GM12878 (cell line): ENCODE results near the gene THUMPD2.

Experiments
- HDGF ChIP-seq: fragments of 450-650 bp; IDR thresholded peaks from 2 replicates; pipeline ENCODE4 v1.6.1; 2016; ENCODE audit warnings: antibody characterized with exemption
- MYC ChIP-seq: IDR thresholded peaks from 2 replicates; pipeline ENCODE4 v1.6.1; 2011; ENCODE audit warnings: mild to moderate bottlenecking, low read length, moderate library complexity, inconsistent platforms; ENCODE audit not compliant: insufficient read depth, insufficient replicate concordance, insufficient read length, severe bottlenecking
- NBN ChIP-seq: fragments of 450-650 bp; IDR thresholded peaks from 2 replicates; pipeline ENCODE4 v1.6.1; 2016
- NR2F1 ChIP-seq: fragments of 450-650 bp; conservative IDR thresholded peaks from 2 replicates; pipeline ENCODE4 v1.6.1; 2017; ENCODE audit warnings: mild to moderate bottlenecking
- POLR2A ChIP-seq: IDR thresholded peaks from 2 replicates; pipeline ENCODE4 v1.6.1; 2011; ENCODE audit warnings: low read depth, mild to moderate bottlenecking, low read length
- POLR2AphosphoS2 ChIP-seq: IDR thresholded peaks from 2 replicates; pipeline ENCODE4 v1.6.1; 2011; ENCODE audit warnings: low read depth, mild to moderate bottlenecking, low read length, improper control_type of control experiment, moderate library complexity
- TAF1 ChIP-seq: IDR thresholded peaks from 2 replicates; pipeline ENCODE4 v1.6.1; 2011; ENCODE audit warnings: mild to moderate bottlenecking, low read depth, low read length, borderline replicate concordance
- TF ChIP-seq, protein P1 (sequence below): fragments of 450-650 bp; IDR thresholded peaks from 2 replicates; pipeline ENCODE4 v1.6.1; 2016; ENCODE audit warnings: mild to moderate bottlenecking
- TF ChIP-seq, protein P2 (sequence below), 3 experiments: IDR thresholded peaks in 2 of 3; conservative IDR thresholded peaks in 1 of 3; 2 replicates each; pipeline ENCODE4 v1.5.1; 2011; ENCODE audit warnings: low read depth in 3 of 3, low read length in 3 of 3, mild to moderate bottlenecking in 3 of 3, control low read depth in 2 of 3, moderate library complexity in 2 of 3, inconsistent platforms in 1 of 3, mixed read lengths in 1 of 3; ENCODE audit not compliant: control insufficient read depth in 2 of 3, insufficient read depth in 1 of 3; ENCODE audit errors: extremely low read depth in 1 of 3
- TF ChIP-seq, protein P3 (sequence below): IDR thresholded peaks from 2 replicates; pipeline ENCODE4 v1.6.1; 2012; ENCODE audit warnings: mild to moderate bottlenecking, low read depth, low read length
- TF ChIP-seq, protein P4 (sequence below): IDR thresholded peaks from 2 replicates; pipeline ENCODE4 v1.6.1; 2012; ENCODE audit warnings: low read depth, low read length, improper control_type of control experiment

DNA sequence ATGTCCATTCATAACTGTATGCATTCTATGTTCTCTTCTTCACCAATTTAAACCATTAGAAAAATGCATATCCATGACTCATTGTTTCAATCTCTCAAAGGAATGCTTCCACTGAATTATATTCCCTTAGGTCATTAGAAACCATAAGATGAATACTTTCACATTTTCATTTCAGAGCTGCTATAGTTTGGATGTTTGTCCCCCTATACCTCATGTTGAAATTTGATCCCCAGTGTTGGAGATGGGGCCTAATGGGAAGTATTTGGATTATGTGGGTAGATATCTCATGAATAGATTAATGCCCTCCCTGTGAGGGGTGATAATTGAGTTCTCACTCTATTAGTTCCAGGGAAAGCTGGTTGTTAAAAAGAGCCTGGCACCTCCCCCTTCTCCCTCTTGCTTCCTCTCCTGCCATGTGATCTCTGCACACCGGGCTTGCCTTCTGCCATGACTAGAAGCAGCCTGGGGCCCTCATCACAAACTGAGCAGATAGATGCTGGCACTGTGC lies 35.7 kb downstream of the THUMPD2 start:
- no peak for TF ChIP-seq NBN
- TF ChIP-seq, protein P1, sequence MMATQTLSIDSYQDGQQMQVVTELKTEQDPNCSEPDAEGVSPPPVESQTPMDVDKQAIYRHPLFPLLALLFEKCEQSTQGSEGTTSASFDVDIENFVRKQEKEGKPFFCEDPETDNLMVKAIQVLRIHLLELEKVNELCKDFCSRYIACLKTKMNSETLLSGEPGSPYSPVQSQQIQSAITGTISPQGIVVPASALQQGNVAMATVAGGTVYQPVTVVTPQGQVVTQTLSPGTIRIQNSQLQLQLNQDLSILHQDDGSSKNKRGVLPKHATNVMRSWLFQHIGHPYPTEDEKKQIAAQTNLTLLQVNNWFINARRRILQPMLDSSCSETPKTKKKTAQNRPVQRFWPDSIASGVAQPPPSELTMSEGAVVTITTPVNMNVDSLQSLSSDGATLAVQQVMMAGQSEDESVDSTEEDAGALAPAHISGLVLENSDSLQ, result no peak
- no peak for TF ChIP-seq MYC
- TF ChIP-seq, protein P2, sequence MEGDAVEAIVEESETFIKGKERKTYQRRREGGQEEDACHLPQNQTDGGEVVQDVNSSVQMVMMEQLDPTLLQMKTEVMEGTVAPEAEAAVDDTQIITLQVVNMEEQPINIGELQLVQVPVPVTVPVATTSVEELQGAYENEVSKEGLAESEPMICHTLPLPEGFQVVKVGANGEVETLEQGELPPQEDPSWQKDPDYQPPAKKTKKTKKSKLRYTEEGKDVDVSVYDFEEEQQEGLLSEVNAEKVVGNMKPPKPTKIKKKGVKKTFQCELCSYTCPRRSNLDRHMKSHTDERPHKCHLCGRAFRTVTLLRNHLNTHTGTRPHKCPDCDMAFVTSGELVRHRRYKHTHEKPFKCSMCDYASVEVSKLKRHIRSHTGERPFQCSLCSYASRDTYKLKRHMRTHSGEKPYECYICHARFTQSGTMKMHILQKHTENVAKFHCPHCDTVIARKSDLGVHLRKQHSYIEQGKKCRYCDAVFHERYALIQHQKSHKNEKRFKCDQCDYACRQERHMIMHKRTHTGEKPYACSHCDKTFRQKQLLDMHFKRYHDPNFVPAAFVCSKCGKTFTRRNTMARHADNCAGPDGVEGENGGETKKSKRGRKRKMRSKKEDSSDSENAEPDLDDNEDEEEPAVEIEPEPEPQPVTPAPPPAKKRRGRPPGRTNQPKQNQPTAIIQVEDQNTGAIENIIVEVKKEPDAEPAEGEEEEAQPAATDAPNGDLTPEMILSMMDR (IDR thresholded peaks at IDR 0.05 in 2 of 3, conservative IDR thresholded peaks at IDR 0.05 in 1 of 3; ENCODE audit: control insufficient read depth in 2 of 3, extremely low read depth in 1 of 3, insufficient read depth in 1 of 3, low read depth in 3 of 3, low read length in 3 of 3), result no peak
- no peak for TF ChIP-seq POLR2A
- TF ChIP-seq, protein P3, sequence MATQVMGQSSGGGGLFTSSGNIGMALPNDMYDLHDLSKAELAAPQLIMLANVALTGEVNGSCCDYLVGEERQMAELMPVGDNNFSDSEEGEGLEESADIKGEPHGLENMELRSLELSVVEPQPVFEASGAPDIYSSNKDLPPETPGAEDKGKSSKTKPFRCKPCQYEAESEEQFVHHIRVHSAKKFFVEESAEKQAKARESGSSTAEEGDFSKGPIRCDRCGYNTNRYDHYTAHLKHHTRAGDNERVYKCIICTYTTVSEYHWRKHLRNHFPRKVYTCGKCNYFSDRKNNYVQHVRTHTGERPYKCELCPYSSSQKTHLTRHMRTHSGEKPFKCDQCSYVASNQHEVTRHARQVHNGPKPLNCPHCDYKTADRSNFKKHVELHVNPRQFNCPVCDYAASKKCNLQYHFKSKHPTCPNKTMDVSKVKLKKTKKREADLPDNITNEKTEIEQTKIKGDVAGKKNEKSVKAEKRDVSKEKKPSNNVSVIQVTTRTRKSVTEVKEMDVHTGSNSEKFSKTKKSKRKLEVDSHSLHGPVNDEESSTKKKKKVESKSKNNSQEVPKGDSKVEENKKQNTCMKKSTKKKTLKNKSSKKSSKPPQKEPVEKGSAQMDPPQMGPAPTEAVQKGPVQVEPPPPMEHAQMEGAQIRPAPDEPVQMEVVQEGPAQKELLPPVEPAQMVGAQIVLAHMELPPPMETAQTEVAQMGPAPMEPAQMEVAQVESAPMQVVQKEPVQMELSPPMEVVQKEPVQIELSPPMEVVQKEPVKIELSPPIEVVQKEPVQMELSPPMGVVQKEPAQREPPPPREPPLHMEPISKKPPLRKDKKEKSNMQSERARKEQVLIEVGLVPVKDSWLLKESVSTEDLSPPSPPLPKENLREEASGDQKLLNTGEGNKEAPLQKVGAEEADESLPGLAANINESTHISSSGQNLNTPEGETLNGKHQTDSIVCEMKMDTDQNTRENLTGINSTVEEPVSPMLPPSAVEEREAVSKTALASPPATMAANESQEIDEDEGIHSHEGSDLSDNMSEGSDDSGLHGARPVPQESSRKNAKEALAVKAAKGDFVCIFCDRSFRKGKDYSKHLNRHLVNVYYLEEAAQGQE, result no peak
- TF ChIP-seq TAF1, result no peak
- no peak for TF ChIP-seq POLR2AphosphoS2
- no peak for TF ChIP-seq NR2F1
- TF ChIP-seq, protein P4, sequence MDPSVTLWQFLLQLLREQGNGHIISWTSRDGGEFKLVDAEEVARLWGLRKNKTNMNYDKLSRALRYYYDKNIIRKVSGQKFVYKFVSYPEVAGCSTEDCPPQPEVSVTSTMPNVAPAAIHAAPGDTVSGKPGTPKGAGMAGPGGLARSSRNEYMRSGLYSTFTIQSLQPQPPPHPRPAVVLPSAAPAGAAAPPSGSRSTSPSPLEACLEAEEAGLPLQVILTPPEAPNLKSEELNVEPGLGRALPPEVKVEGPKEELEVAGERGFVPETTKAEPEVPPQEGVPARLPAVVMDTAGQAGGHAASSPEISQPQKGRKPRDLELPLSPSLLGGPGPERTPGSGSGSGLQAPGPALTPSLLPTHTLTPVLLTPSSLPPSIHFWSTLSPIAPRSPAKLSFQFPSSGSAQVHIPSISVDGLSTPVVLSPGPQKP, result no peak
- TF ChIP-seq HDGF, result no peak
